Hindlimb muscle (tissue), 1 donor: ENCODE data around the gene GNL1. TPM values are rescaled to one million over a fixed set of nuclear protein-coding genes. Genes with fewer than 3 reads are reported as not detected.
A peak's percentile ranks its signal among the peaks of the same experiment; 100 is the strongest.
"Not testable (repeated sequence)": the region's sequence is repeated elsewhere in the genome, so short reads cannot be mapped to it uniquely, and the experiment has no call there.

Experiments
- DNase-seq: peaks from one replicate; pipeline ENCODE4 v3.0.0-alpha.2; 2013
- polyA plus RNA-seq: library from polyadenylated mRNA; unstranded; fragments of 120-200 nt; gene quantifications from one replicate; pipeline ENCODE4 v1.2.1, GENCODE V29; 2013; ENCODE audit not compliant: insufficient read length

GNL1 gene
- polyA plus RNA-seq, 1 donor = 57.1 TPM

GRCh38 chr6:30526444-30526843, 29.8 kb downstream of the GNL1 start:
- not testable (repeated sequence) for DNase-seq

- not testable (repeated sequence) for DNase-seq
Observed at GRCh38 chr6:30521952-30522351, 34.3 kb downstream of the GNL1 start.

GRCh38 chr6:30521082-30521481, 35.2 kb downstream of the GNL1 start:
- not testable (repeated sequence) for DNase-seq

- no peak for DNase-seq
Observed at GRCh38 chr6:30520522-30520921, 35.8 kb downstream of the GNL1 start.

- DNase-seq = not testable (repeated sequence)
Observed at GRCh38 chr6:30518505-30519145, 37.7 kb downstream of the GNL1 start.

GRCh38 chr6:30517767-30518504, 38.4 kb downstream of the GNL1 start:
- DNase-seq = not testable (repeated sequence)

- DNase-seq = not testable (repeated sequence)
Observed at GRCh38 chr6:30516754-30517076, 39.6 kb downstream of the GNL1 start.

GRCh38 chr6:30515944-30516753, 40.1 kb downstream of the GNL1 start:
- peak; percentile 87 for DNase-seq

GRCh38 chr6:30515106-30515505, 41.2 kb downstream of the GNL1 start:
- DNase-seq = no peak

GRCh38 chr6:30513451-30513850, 42.8 kb downstream of the GNL1 start:
- no peak for DNase-seq

GRCh38 chr6:30511169-30511546, 45.1 kb downstream of the GNL1 start:
- no peak for DNase-seq

GRCh38 chr6:30510419-30511168, 45.7 kb downstream of the GNL1 start:
- no peak for DNase-seq

- no peak for DNase-seq
Observed at GRCh38 chr6:30508890-30509736, 47.2 kb downstream of the GNL1 start.

GRCh38 chr6:30507849-30508827, 48.2 kb downstream of the GNL1 start:
- DNase-seq = no peak

- no peak for DNase-seq
Observed at GRCh38 chr6:30500421-30501355, 55.6 kb downstream of the GNL1 start.

- DNase-seq = not testable (repeated sequence)
Observed at GRCh38 chr6:30498705-30499104, 57.6 kb downstream of the GNL1 start.

- DNase-seq = no peak
Observed at GRCh38 chr6:30497714-30498113, 58.6 kb downstream of the GNL1 start.

- DNase-seq = not testable (repeated sequence)
Observed at GRCh38 chr6:30497261-30497599, 59.1 kb downstream of the GNL1 start.

- no peak for DNase-seq
Observed at GRCh38 chr6:30495993-30496392, 60.3 kb downstream of the GNL1 start.
